HG03066 (cell line): ENCODE results near the gene SMPD4.
"Not testable (repeated sequence)": the region's sequence is repeated elsewhere in the genome, so short reads cannot be mapped to it uniquely, and the experiment has no call there.

Experiments
- ATAC-seq: cut with Tn5 transposase; IDR thresholded peaks from one replicate; pipeline ENCODE4 v1.9.1; 2021; ENCODE audit warnings: low read depth; ENCODE audit not compliant: unreplicated experiment

SMPD4 gene

DNA sequence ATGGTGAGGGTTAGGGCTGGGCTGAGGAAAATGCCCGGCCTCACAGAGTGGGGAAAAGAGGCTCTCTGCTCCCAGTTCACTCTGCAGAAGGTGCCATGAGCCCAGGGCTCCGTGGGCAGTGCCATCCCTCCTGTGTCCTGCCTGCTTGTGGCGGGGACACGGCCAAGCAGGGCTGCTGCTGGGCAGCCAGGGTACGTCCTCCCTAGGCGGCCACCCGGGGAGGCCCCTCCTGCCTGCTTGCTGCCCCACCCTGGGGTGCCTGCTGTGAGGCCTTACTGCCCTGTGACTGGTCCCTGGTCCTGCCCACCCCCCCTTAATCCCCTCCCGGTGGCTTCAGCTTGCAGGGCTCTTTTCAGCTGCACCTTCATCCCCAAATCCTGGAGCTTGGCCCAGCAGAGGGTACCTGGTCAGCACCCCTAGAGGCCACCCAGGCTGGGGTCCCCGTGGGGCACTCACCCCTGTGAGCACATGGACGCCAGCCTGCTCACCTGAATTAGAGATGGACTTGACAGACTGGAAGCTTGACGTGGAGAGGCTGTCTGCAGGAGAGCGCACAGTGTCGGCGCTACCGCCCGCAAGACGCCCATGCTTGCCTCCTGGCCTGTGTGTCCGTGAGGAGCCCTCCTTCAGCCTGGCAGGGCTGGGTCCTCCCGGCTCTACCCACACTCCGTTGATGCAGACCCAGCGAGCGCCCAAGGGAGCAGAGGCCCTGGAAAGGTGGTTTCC is 39.6 kb downstream of the SMPD4 start:
- ATAC-seq: not testable (repeated sequence)

DNA sequence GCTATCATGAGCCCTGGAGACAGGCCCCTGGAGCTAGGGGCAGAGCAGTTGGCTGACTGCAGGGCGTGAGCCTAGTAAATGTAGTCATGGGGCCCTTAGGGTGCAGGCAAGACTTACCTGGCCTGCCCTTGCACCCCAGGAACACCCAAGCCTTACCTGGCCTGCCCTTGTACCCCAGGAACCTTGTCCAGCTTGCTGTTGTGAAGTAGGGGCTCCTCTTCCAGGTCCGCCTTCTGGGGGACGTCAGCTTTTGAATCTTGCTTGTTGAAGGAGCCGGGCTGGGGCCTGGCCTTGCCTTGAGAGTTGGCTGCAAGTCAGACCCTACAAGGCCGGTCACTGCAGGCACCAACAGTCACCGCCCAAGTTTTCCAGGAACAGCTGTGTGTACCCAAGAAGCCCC is 40.4 kb downstream of the SMPD4 start:
- ATAC-seq: not testable (repeated sequence)

- ATAC-seq: not testable (repeated sequence)
These were observed 40.9 kb downstream of the SMPD4 start for GRCh38 chr2:130140516-130140915.

- ATAC-seq: not testable (repeated sequence)
These were observed 41.8 kb downstream of the SMPD4 start for GRCh38 chr2:130139331-130140280.

GRCh38 chr2:130138841-130139251 is 42.6 kb downstream of the SMPD4 start:
- ATAC-seq: not testable (repeated sequence)

- not testable (repeated sequence) for ATAC-seq
These were observed 43.1 kb downstream of the SMPD4 start for GRCh38 chr2:130138326-130138725.

DNA sequence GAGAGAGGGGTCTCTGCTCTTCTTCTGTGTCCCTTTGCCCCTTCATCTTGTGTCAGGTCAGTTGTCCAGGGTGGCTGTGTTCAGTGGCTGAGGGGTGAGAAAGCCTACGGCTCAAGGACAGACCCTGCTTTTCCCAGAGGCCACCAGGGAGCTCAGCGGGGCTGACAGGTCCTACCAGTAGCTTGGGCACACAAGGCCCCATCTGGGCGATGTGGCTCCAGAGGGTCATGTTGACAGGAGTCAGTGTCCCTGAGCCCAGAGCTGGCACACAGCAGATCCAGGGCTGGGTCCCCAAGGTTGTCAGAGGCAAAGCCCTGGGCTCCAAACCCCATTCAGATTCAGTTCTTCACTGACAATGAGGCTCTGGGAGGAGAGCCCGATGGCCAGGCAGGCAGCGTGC is 44.3 kb downstream of the SMPD4 start:
- ATAC-seq: not testable (repeated sequence)

DNA sequence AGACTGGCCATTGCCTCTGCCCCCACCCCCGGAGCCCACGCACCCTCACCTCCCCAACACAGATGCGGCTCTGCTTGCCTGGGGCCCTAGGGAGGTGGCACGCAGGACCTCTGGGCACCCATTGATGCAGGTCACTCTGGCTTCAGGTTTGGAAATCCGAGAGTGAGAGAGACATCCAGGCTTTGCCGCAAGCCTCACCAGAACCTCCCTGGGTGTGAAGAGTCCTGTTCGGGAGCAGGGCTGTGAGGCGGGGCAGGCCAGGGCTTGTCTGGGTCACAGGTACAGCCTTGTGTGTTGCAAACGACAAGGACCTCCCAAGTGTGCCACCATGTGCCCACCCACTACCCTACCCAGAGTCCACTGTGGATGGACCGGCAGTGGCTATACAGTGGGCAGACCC is 44.9 kb downstream of the SMPD4 start:
- not testable (repeated sequence) for ATAC-seq

- no peak for ATAC-seq
These were observed 45.5 kb downstream of the SMPD4 start for GRCh38 chr2:130135692-130136541.

DNA sequence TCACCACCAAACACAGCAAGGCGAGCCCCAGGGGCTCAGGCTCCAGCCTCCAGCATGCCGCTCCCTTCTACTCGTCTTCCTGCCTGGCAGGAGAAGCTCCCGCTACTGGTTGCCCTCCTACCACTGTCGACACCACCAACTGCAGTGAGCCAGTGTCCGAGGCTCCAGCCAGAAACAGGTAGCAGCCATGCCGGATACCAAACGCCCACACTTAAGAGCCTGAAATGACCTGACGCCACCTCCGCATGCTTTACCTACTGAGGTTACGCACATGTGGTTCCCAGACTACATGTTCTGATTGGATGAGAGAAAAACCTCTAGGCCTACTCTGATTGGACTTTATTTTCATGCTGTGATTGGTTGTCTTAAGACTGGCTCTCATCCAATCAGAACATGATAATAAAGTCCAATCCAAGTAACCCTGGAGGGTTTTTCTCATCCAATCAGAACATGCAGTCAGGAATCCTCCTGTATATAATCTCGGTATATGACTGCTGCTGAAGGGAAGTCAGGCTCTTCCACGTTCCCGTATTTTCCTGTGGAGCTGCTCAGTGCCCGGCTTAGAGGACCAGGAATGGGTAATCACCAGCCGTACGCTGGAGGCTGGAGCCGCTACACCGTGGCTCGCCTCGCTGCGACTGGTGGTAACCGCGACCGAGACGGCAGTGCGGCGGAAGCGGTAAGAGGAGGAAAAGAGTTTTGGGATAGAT is 52.1 kb downstream of the SMPD4 start, which contains the start of gene POTEF:
TSS of gene POTEF (minus strand) at position 103 of the 710 bp plus-strand sequence. CDS start 8,707 bp downstream, outside the sequence.
- ATAC-seq: not testable (repeated sequence)

DNA sequence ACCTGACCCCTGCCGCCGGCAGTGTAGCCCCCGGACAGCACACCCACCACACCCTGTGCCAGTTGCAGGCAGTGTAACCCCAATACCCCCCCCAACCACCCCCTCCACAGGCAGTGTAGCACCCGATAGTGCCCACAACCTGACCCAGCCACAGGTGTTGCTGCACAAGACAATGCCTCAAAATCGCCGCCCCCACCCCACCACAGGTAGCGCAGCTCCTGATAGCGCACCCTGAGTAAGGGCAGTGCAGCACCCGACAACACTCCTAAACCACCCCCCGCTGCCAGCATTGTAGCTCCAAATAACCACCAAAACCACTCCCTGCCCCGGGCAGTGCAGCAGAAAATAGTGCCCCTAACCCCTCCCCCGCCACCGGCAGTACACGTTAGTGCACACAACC is 52.9 kb downstream of the SMPD4 start:
- ATAC-seq: not testable (repeated sequence)

GRCh38 chr2:130127726-130128125 is 53.7 kb downstream of the SMPD4 start:
- not testable (repeated sequence) for ATAC-seq

- not testable (repeated sequence) for ATAC-seq
These were observed 60.5 kb downstream of the SMPD4 start for GRCh38 chr2:130120924-130121323.

GRCh38 chr2:130102597-130103363 is 78.6 kb downstream of the SMPD4 start:
- ATAC-seq: not testable (repeated sequence)
